ENCODE data around the gene PNPLA3.

GRCh38 chr22:43878831-43879550 lies 44.6 kb upstream of the PNPLA3 start:
- TF ChIP-seq, protein P1, sequence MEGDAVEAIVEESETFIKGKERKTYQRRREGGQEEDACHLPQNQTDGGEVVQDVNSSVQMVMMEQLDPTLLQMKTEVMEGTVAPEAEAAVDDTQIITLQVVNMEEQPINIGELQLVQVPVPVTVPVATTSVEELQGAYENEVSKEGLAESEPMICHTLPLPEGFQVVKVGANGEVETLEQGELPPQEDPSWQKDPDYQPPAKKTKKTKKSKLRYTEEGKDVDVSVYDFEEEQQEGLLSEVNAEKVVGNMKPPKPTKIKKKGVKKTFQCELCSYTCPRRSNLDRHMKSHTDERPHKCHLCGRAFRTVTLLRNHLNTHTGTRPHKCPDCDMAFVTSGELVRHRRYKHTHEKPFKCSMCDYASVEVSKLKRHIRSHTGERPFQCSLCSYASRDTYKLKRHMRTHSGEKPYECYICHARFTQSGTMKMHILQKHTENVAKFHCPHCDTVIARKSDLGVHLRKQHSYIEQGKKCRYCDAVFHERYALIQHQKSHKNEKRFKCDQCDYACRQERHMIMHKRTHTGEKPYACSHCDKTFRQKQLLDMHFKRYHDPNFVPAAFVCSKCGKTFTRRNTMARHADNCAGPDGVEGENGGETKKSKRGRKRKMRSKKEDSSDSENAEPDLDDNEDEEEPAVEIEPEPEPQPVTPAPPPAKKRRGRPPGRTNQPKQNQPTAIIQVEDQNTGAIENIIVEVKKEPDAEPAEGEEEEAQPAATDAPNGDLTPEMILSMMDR (IDR thresholded peaks at IDR 0.05), result no peak
- TF ChIP-seq EP300 (IDR thresholded peaks at IDR 0.05; ENCODE audit: low read depth), result no peak

Measured in transverse colon (tissue), 3 donors.